GM21717 (cell line): ENCODE data around the gene NDEL1.

ENCODE experiments used
- ATAC-seq: cut with Tn5 transposase; IDR thresholded peaks from one replicate; pipeline ENCODE4 v1.9.1; 2021; ENCODE audit warnings: mild to moderate bottlenecking, moderate library complexity; ENCODE audit not compliant: unreplicated experiment

Gene NDEL1

GRCh38 chr17:8499171-8499570, 63.5 kb downstream of the NDEL1 start:
- ATAC-seq: no peak

- ATAC-seq: no peak
Observed at GRCh38 chr17:8499614-8500013, 63.9 kb downstream of the NDEL1 start.

GRCh38 chr17:8500609-8501008, 64.9 kb downstream of the NDEL1 start:
- no peak for ATAC-seq

- ATAC-seq: no peak
Observed at GRCh38 chr17:8502126-8502525, 66.4 kb downstream of the NDEL1 start.

GRCh38 chr17:8503368-8503767, 67.7 kb downstream of the NDEL1 start:
- no peak for ATAC-seq

DNA sequence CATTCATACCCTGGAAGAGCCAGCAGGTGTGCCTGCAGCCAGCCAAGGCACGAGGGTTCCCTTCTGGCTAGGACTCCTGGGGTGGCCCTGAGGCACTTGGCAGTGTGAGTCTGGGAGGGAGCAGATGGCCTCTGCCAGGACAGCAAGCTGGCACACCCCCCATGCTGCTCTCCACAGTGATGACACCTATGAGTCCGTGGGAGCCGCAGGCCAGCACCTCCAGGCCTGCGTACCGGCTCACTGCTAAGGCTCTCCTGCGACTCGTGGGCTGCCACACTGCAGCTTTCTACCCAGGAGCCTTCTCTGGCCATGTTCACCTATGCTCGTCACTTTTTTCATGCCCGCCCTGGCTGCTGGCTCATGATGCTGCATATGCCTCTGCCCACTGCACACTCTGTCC, 68.1 kb downstream of the NDEL1 start:
- ATAC-seq: no peak

DNA sequence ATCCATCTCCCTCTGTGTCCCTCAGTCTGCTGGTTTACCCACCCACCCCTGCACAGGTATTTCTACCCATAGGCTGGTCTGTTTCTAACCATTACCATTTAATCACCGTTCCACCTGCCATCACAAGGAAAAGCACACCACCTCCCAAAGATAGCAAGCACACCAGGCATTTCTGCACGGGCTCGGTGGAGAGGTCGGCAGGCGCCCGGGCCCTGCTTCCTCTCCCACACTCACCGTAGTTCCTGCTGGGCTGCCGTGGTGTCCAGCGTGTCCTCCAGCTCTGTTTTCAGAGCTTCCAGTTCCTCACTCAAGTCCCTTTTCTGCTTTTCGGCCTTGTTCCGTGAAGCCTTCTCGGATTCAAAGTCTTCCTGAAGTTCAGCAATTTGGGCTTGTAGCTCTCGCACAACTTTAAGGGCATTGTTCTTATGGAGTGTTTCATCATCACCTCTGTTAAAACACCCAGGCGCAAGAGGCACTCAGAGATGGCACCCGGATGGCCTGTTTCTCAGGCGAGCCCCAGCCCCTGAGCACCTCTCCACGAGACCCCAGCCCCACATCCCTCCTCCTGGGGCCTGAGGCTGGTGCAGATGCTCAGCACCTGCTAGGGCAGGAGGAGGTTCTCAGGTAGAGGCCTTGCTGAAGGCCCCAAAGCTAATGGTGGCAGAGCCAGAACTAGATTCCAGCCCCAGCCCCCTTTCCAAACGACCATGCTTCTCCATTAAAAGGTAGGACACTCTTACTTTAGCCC, 69.0 kb downstream of the NDEL1 start:
- ATAC-seq: no peak

DNA sequence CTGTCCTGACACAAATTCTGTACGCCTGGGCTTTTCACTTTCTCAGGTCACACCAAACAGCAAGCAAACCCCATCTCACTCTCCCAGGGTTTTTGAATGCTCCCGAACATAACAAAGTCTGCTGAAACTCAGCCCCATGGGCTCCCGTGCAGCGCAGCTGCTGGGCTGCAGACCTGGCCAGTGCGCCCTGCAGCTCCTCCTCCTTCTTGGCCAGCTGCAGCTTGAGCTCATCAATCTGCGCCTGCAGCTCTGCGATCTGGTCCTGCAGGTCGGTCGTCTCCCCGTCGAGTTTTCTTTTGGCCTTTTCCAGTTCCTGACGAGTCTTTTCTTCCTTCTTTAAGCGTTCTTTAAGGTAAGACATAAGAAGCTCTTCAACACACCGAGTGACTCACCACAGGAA, 70.5 kb downstream of the NDEL1 start:
- no peak for ATAC-seq

DNA sequence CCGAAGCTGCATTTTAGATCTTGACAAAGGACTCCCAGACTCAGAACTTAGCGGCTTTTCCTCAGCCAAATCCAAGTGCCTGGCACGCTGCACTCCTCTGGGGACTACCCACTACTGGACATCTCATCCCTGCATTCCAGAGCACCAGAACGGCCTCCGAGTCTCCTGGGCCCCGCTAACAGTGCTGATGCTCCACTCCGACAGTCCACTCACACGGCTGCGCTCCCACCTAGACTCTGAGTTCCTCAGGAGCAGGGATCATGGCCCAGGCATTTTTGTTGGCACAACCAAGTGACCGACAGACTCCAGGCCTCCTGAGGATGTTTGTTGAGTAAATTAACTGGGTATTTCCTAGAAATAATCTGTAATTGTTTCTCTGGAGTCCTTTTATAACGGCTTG, 79.1 kb downstream of the NDEL1 start:
- no peak for ATAC-seq
